Kidney epithelial cell (primary cell): ENCODE measurements around the gene CH25H. TPM values are rescaled to one million over a fixed set of nuclear protein-coding genes. Genes with fewer than 3 reads are reported as not detected.
"Not testable (repeated sequence)": the region's sequence is repeated elsewhere in the genome, so short reads cannot be mapped to it uniquely, and the experiment has no call there.

Experiments used
- DNase-seq: peaks from one replicate; pipeline ENCODE4 v3.0.0-alpha.2; 2010; ENCODE audit warnings: low read depth
- H3K27me3 ChIP-seq: 2 replicates; pipeline ENCODE4 v1.6.0; 2011; ENCODE audit warnings: low read length; ENCODE audit not compliant: control insufficient read depth, insufficient read depth
- H3K36me3 ChIP-seq: 2 replicates; pipeline ENCODE4 v1.5.1; 2011; ENCODE audit warnings: low read length; ENCODE audit not compliant: control insufficient read depth, insufficient read depth
- H3K4me3 ChIP-seq: 2 replicates; pipeline ENCODE4 v1.5.1; 2011; ENCODE audit warnings: low read depth, mild to moderate bottlenecking, control low read depth, low read length
- total RNA-seq: library from RNA; depleted of rRNA; stranded (reverse); fragments of >200 nt; gene quantifications from 2 replicates; pipeline ENCODE4 v1.2.3, GENCODE V29; 2015
- TF ChIP-seq, protein P1 (sequence below): IDR thresholded peaks from 2 replicates; pipeline ENCODE4 v1.5.1; 2011; ENCODE audit warnings: mild to moderate bottlenecking, moderate library complexity, low read length, control low read depth, inconsistent platforms; ENCODE audit not compliant: insufficient read depth, poor library complexity, severe bottlenecking

Gene CH25H, protein sequence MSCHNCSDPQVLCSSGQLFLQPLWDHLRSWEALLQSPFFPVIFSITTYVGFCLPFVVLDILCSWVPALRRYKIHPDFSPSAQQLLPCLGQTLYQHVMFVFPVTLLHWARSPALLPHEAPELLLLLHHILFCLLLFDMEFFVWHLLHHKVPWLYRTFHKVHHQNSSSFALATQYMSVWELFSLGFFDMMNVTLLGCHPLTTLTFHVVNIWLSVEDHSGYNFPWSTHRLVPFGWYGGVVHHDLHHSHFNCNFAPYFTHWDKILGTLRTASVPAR
- 0.29 and 0.34 TPM in 2 replicates for total RNA-seq

DNA sequence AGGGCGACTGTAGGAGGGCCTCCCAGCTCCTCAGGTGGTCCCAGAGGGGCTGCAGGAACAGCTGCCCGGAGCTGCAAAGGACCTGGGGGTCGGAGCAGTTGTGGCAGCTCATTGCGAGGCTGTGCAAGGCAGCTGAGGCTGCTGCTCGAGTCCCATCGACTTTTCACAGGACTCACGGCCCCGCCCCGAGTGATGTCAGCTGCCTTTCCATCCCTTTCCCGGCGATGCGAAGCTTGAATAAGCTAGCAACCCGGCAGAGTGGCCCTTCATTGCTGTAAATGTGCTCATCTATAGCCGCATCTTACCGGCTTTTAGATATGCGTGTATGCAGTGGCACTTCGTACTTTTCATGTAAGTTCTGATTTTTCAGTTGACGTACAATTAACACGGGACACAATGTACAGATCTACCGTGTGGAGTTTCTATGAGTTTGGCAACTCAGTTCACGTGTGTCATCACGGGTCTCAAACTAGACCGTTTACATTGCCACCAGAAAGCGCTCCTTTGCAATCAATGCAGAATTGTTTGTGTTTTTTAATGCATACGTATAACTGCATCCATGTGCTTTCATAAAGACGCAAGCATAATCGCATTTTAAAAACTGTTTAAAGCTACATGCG, at the start of gene CH25H:
TSS of gene CH25H (minus strand) at position 137 of the 620 bp plus-strand sequence. CDS start at position 112, 25 bp downstream.
- DNase-seq: no peak
- TF ChIP-seq, protein P1, sequence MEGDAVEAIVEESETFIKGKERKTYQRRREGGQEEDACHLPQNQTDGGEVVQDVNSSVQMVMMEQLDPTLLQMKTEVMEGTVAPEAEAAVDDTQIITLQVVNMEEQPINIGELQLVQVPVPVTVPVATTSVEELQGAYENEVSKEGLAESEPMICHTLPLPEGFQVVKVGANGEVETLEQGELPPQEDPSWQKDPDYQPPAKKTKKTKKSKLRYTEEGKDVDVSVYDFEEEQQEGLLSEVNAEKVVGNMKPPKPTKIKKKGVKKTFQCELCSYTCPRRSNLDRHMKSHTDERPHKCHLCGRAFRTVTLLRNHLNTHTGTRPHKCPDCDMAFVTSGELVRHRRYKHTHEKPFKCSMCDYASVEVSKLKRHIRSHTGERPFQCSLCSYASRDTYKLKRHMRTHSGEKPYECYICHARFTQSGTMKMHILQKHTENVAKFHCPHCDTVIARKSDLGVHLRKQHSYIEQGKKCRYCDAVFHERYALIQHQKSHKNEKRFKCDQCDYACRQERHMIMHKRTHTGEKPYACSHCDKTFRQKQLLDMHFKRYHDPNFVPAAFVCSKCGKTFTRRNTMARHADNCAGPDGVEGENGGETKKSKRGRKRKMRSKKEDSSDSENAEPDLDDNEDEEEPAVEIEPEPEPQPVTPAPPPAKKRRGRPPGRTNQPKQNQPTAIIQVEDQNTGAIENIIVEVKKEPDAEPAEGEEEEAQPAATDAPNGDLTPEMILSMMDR: no peak
- H3K36me3 ChIP-seq: no peaks in the 10 kb centered on the region
- peaks cover 7% of the 10 kb centered on the region for H3K27me3 ChIP-seq
- H3K4me3 ChIP-seq: peak within 1 kb of the TSS; percentile 39

GRCh38 chr10:89256340-89256739, 49.2 kb upstream of the CH25H start:
- no peak for DNase-seq
- Histone ChIP-seq H3K4me3 (no peak overlapping the region), H3K36me3 (no peaks in the 10 kb centered on the region), H3K27me3 (no peaks in the 10 kb centered on the region)
- TF ChIP-seq, protein P1: no peak

DNA sequence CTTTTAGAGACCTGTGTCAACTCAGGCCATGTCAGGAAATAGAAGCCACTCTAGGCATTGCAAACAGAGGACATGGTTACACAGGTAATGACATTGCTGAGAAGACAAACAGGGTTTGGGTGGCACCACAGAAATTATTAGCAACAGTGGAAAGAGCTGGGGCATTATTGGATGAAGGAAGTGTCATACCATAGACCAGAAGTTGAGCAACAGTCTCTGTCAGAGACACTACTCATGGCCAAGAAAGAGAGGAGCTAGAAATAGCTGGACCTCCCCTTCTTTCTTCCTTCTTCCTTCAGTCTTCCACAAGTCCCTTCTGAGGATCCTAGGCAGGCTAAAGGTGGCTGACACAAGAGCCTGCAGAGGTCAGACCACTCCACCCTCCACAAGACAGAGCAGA, 48.7 kb upstream of the CH25H start:
- Histone ChIP-seq H3K27me3 (no peaks in the 10 kb centered on the region), H3K4me3 (no peak overlapping the region), H3K36me3 (no peaks in the 10 kb centered on the region)
- DNase-seq: no peak
- TF ChIP-seq, protein P1: no peak

GRCh38 chr10:89255091-89255579, 48.0 kb upstream of the CH25H start:
- not testable (repeated sequence) for H3K36me3 ChIP-seq, H3K4me3 ChIP-seq, H3K27me3 ChIP-seq, DNase-seq

- no peak for DNase-seq
- no peak overlapping the region for H3K4me3 ChIP-seq
- TF ChIP-seq, protein P1: no peak
- H3K27me3 ChIP-seq: no peaks in the 10 kb centered on the region
- H3K36me3 ChIP-seq: no peaks in the 10 kb centered on the region
Measured at GRCh38 chr10:89252225-89252585, 45.1 kb upstream of the CH25H start.

DNA sequence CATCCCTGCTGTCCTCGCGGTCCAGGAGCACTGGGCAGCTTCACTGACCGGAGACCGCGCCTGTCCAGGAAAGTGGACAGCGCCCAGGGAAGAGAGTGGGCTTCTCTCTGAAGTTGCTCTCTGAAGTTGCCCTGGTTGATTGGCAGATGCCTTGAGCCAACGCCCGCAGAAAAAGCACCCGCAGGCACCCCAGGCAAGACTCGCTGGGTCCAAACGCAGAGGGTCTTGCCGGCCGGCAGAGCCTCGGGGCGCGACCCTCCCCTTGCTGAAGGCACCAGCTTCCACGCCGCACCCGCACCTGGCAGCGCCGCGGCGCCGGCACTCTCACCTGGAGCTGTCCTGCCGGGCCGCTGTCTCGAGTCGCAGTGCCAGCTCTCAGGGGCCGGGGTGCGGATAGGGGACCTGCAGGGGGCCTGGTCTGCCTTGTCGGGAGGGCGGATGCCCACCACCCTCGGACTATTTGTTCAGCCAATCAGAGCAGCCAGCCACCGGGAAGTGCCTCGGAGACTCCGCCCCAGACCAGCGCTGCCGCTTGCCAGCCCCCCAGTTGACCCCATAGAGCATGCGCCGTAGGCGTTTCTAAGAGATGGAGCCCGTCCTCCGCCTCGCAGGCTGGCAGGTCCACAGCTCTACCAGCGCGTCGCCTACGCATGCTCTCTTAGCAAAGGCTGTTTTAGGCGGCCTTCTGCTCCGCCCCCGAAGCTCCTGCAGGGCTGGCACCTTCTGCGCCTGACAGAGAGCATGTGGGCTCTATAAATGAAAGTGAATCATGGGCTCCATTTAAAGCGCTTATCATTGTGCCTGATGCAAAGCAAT, 44.5 kb upstream of the CH25H start, which contains the start of gene LIPA:
TSS of gene LIPA (minus strand) at position 367 of the 816 bp plus-strand sequence. CDS start 4,127 bp downstream, outside the sequence.
- peak within 1 kb of the TSS; percentile 87 for H3K4me3 ChIP-seq
- no peaks in the 10 kb centered on the region for H3K27me3 ChIP-seq
- DNase-seq: peak; percentile 92
- TF ChIP-seq, protein P1: no peak
- no peaks in the 10 kb centered on the region for H3K36me3 ChIP-seq
